SK-N-SH treated with all-trans-retinoic acid at 6 μM for 48 hours (cell line): Measurements from ENCODE around the gene RBM33.

ENCODE experiments used
- ATAC-seq: fragments of 200-7000 bp; cut with Tn5 transposase; 3 replicates; pipeline ENCODE4 v1.9.1; 2020; ENCODE audit warnings: mild to moderate bottlenecking, moderate library complexity
- BACH2 ChIP-seq: fragments of 250-450 bp; sonication (Bioruptor Pico); IDR thresholded peaks from 2 replicates; pipeline ENCODE4 v1.9.0; 2021; ENCODE audit warnings: mild to moderate bottlenecking, borderline replicate concordance
- CREB5 ChIP-seq: fragments of 250-450 bp; sonication (Bioruptor Pico); IDR thresholded peaks from 2 replicates; pipeline ENCODE4 v1.5.1; 2020; ENCODE audit warnings: low read depth, mild to moderate bottlenecking, moderate library complexity
- CSDC2 ChIP-seq: fragments of 250-450 bp; sonication (Bioruptor Pico); IDR thresholded peaks from 2 replicates; pipeline ENCODE4 v1.5.0; 2020; ENCODE audit warnings: mild to moderate bottlenecking, moderate library complexity
- ESRRG ChIP-seq: fragments of 250-450 bp; sonication (Bioruptor Pico); IDR thresholded peaks from 2 replicates; pipeline ENCODE4 v1.6.1; 2021; ENCODE audit warnings: mild to moderate bottlenecking
- GLIS3 ChIP-seq: fragments of 250-450 bp; sonication (Bioruptor Pico); IDR thresholded peaks from 2 replicates; pipeline ENCODE4 v1.5.0; 2020; ENCODE audit warnings: mild to moderate bottlenecking, moderate library complexity
- ISL1 ChIP-seq: fragments of 250-450 bp; sonication (Bioruptor Pico); IDR thresholded peaks from 2 replicates; pipeline ENCODE4 v2.1.2; 2022; ENCODE audit warnings: mild to moderate bottlenecking, moderate library complexity
- OSR1 ChIP-seq: fragments of 250-450 bp; sonication (Bioruptor Pico); IDR thresholded peaks from 2 replicates; pipeline ENCODE4 v1.8.0; 2022; ENCODE audit warnings: moderate library complexity, mild to moderate bottlenecking, inconsistent platforms
- PATZ1 ChIP-seq: fragments of 250-450 bp; sonication (Bioruptor Pico); IDR thresholded peaks from 2 replicates; pipeline ENCODE4 v1.8.0; 2020; ENCODE audit warnings: mild to moderate bottlenecking, moderate library complexity, borderline replicate concordance
- POU6F1 ChIP-seq: fragments of 250-450 bp; sonication (Bioruptor Pico); IDR thresholded peaks from 2 replicates; pipeline ENCODE4 v1.8.0; 2021; ENCODE audit warnings: low read depth, mild to moderate bottlenecking, moderate library complexity, borderline replicate concordance
- PPARA ChIP-seq: fragments of 250-450 bp; sonication (Bioruptor Pico); IDR thresholded peaks from 2 replicates; pipeline ENCODE4 v1.5.0; 2020; ENCODE audit warnings: mild to moderate bottlenecking, borderline replicate concordance
- RARB ChIP-seq: fragments of 250-450 bp; sonication (Bioruptor Pico); IDR thresholded peaks from 2 replicates; pipeline ENCODE4 v1.8.0; 2021; ENCODE audit warnings: mild to moderate bottlenecking, moderate library complexity
- TCF4 ChIP-seq: fragments of 250-450 bp; sonication (Bioruptor Pico); IDR thresholded peaks from 2 replicates; pipeline ENCODE4 v1.8.0; 2021; ENCODE audit warnings: mild to moderate bottlenecking, moderate library complexity, borderline replicate concordance
- TOX ChIP-seq: fragments of 250-450 bp; sonication (Bioruptor Pico); IDR thresholded peaks from 2 replicates; pipeline ENCODE4 v1.8.0; 2021; ENCODE audit warnings: mild to moderate bottlenecking, moderate library complexity, borderline replicate concordance
- TSHZ2 ChIP-seq: fragments of 250-450 bp; sonication (Bioruptor Pico); IDR thresholded peaks from 2 replicates; pipeline ENCODE4 v1.5.0; 2020; ENCODE audit warnings: mild to moderate bottlenecking, moderate library complexity
- ZFP3 ChIP-seq: fragments of 250-450 bp; sonication (Bioruptor Pico); IDR thresholded peaks from 2 replicates; pipeline ENCODE4 v1.5.0; 2020; ENCODE audit warnings: mild to moderate bottlenecking, moderate library complexity
- ZFP30 ChIP-seq: fragments of 450-650 bp; formaldehyde crosslinking; IDR thresholded peaks from 2 replicates; pipeline ENCODE4 v1.5.0; 2022; ENCODE audit warnings: mild to moderate bottlenecking, moderate library complexity
- ZNF565 ChIP-seq: fragments of 450-650 bp; formaldehyde crosslinking; conservative IDR thresholded peaks from 2 replicates; pipeline ENCODE4 v1.5.0; 2020; ENCODE audit warnings: low read depth, mild to moderate bottlenecking, moderate library complexity
- ZNF70 ChIP-seq: fragments of 450-650 bp; formaldehyde crosslinking; IDR thresholded peaks from 2 replicates; pipeline ENCODE4 v1.5.0; 2020; ENCODE audit warnings: mild to moderate bottlenecking, moderate library complexity
- ZNF8 ChIP-seq: fragments of 450-650 bp; formaldehyde crosslinking; IDR thresholded peaks from 2 replicates; pipeline ENCODE4 v1.5.0; 2020; ENCODE audit warnings: mild to moderate bottlenecking, moderate library complexity

The RBM33 gene

GRCh38 chr7:155764438-155764793 lies 120.0 kb downstream of the RBM33 start (continued):
- TF ChIP-seq POU6F1 (CRISPR knock-in tag): no peak

- ATAC-seq: no peak
- no peak for TF ChIP-seq TCF4 (CRISPR knock-in tag)
- TF ChIP-seq ZNF70 (CRISPR knock-in tag): no peak
- no peak for TF ChIP-seq TOX (CRISPR knock-in tag)
- no peak for TF ChIP-seq ZNF565 (CRISPR knock-in tag)
- no peak for TF ChIP-seq CSDC2 (CRISPR knock-in tag)
- no peak for TF ChIP-seq ZNF8 (CRISPR knock-in tag)
- TF ChIP-seq CREB5 (CRISPR knock-in tag): no peak
- no peak for TF ChIP-seq GLIS3 (CRISPR knock-in tag)
- no peak for TF ChIP-seq ZFP3 (CRISPR knock-in tag)
- no peak for TF ChIP-seq POU6F1 (CRISPR knock-in tag)
These were observed 121.0 kb downstream of the RBM33 start for GRCh38 chr7:155765458-155765857.

- TF ChIP-seq TSHZ2 (CRISPR knock-in tag) (no peak), OSR1 (no peak), PATZ1 (CRISPR knock-in tag) (no peak), POU6F1 (CRISPR knock-in tag) (no peak), ZNF8 (CRISPR knock-in tag) (no peak), BACH2 (CRISPR knock-in tag) (no peak), ZNF565 (CRISPR knock-in tag) (no peak), TOX (CRISPR knock-in tag) (no peak), ESRRG (CRISPR knock-in tag) (no peak), GLIS3 (CRISPR knock-in tag) (no peak), RARB (CRISPR knock-in tag) (no peak), ZFP30 (CRISPR knock-in tag) (no peak), CSDC2 (CRISPR knock-in tag) (no peak), ISL1 (CRISPR knock-in tag) (no peak), PPARA (CRISPR knock-in tag) (no peak)
- no peak for ATAC-seq
These were observed 121.9 kb downstream of the RBM33 start for GRCh38 chr7:155766386-155766785.
